Sigmoid colon (tissue), 7 donors: ENCODE data around the gene CATSPER4. TPM values are rescaled to one million over a fixed set of nuclear protein-coding genes. Genes with fewer than 3 reads are reported as not detected.

ENCODE experiments used
- DNase-seq: peaks from one replicate; pipeline ENCODE4 v3.0.0-alpha.2; 2019
- H3K27ac ChIP-seq, 4 donors: fragments of 200-600 bp; sonication (generic); one replicate each; pipeline ENCODE4 v1.5.1; 2016 to 2019; ENCODE audit warnings: mild to moderate bottlenecking in 1 of 4
- H3K27me3 ChIP-seq, 3 donors: fragments of 200-600 bp; sonication (generic); one replicate each; pipeline ENCODE4 v1.5.1; 2019; ENCODE audit warnings: mild to moderate bottlenecking in 1 of 3
- H3K36me3 ChIP-seq, 4 donors: fragments of 200-600 bp; sonication (generic); one replicate each; pipeline ENCODE4 v1.5.1; 2016 to 2019
- H3K4me1 ChIP-seq, 4 donors: fragments of 200-600 bp; sonication (generic); one replicate each; pipeline ENCODE4 v1.5.1; 2017 to 2019
- H3K4me3 ChIP-seq, 4 donors: fragments of 200-600 bp; sonication (generic); one replicate each; pipeline ENCODE4 v1.5.1; 2017 to 2019; ENCODE audit warnings: mild to moderate bottlenecking in 2 of 4, moderate library complexity in 1 of 4
- H3K9me3 ChIP-seq, 4 donors: fragments of 200-600 bp in 3 of 4; sonication (generic) in 3 of 4; one replicate each; pipeline versions ENCODE4 v1.5.1 to v1.6.1; 2013 to 2019
- EP300 ChIP-seq, 4 donors: sonication (generic); formaldehyde crosslinking; IDR thresholded peaks; one replicate each; pipeline ENCODE4 v1.6.1; 2017; ENCODE audit warnings: antibody characterized with exemption in 4 of 4
- POLR2A ChIP-seq, 2 donors: fragments of 450-650 bp; IDR thresholded peaks; one replicate each; pipeline ENCODE4 v1.6.1; 2016; ENCODE audit warnings: antibody characterized with exemption in 2 of 2, mild to moderate bottlenecking in 2 of 2, moderate library complexity in 2 of 2
- POLR2AphosphoS5 ChIP-seq, 4 donors: sonication (generic); formaldehyde crosslinking; IDR thresholded peaks; one replicate each; pipeline ENCODE4 v1.6.1; 2017; ENCODE audit warnings: antibody characterized with exemption in 4 of 4
- WGBS, 2 donors: extraction: QIAGEN DNeasy Blood & Tissue Kit; methylation state at CpG; one replicate each; pipeline ENCODE4 v1.1.7; 2013; 5-methylcytosine and 5-hydroxymethylcytosine counted together
- intact Hi-C: fragments of 100-400 bp; cut with DNase I; formaldehyde crosslinking; loops from one replicate; pipeline ENCODE4 v1.15.1; 2023
- polyA plus RNA-seq, 3 donors: library from polyadenylated mRNA; stranded (reverse); fragments of 200-250 nt; gene quantifications; one replicate each; pipeline ENCODE4 v1.2.3, GENCODE V29; 2013
- total RNA-seq, 4 donors: library from RNA; depleted of rRNA; stranded (reverse); fragments of >200 nt; gene quantifications; one replicate each; pipeline ENCODE4 v1.1.0, GENCODE V29; 2016
- TF ChIP-seq, protein P1 (sequence below), 4 experiments: fragments of 450-650 bp in 3 of 4; fragments of 200-600 bp in 1 of 4; IDR thresholded peaks; one replicate each; pipeline ENCODE4 v1.5.1; 2016 to 2019; ENCODE audit warnings: antibody characterized with exemption in 4 of 4, mild to moderate bottlenecking in 3 of 4, moderate library complexity in 2 of 4
- donor health status: healthy with polysubstance abuse.
- donor health status: Bipolar disorder and iron deficiency.
- donor health status: healthy.

Gene CATSPER4
- total and polyA plus RNA-seq, 7 donors = 0.04 TPM; not detected in 6

GRCh38 chr1:26215246-26215645 lies 24.8 kb downstream of the CATSPER4 start:
- no peak overlapping the region for H3K27ac ChIP-seq
- no peaks in the 10 kb centered on the region for H3K36me3 ChIP-seq
- DNase-seq = no peak
- TF ChIP-seq, protein P1, sequence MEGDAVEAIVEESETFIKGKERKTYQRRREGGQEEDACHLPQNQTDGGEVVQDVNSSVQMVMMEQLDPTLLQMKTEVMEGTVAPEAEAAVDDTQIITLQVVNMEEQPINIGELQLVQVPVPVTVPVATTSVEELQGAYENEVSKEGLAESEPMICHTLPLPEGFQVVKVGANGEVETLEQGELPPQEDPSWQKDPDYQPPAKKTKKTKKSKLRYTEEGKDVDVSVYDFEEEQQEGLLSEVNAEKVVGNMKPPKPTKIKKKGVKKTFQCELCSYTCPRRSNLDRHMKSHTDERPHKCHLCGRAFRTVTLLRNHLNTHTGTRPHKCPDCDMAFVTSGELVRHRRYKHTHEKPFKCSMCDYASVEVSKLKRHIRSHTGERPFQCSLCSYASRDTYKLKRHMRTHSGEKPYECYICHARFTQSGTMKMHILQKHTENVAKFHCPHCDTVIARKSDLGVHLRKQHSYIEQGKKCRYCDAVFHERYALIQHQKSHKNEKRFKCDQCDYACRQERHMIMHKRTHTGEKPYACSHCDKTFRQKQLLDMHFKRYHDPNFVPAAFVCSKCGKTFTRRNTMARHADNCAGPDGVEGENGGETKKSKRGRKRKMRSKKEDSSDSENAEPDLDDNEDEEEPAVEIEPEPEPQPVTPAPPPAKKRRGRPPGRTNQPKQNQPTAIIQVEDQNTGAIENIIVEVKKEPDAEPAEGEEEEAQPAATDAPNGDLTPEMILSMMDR (IDR thresholded peaks at IDR 0.05) = no peak
- TF ChIP-seq POLR2A (IDR thresholded peaks at IDR 0.05) = no peak
- H3K4me1 ChIP-seq = no peaks in the 10 kb centered on the region
- intact Hi-C loops = no loop called here
- WGBS, 2 donors = 52 to 55% methylated on average over 3 of the region's 3 CpGs
- no peaks in the 10 kb centered on the region for H3K9me3 ChIP-seq
- no peak overlapping the region for H3K4me3 ChIP-seq
- H3K27me3 ChIP-seq = peaks cover 0 to 3% (median 0%) of the 10 kb centered on the region in 3 donors

- DNase-seq = peak; percentile 28
- Histone ChIP-seq H3K9me3 (no peaks in the 10 kb centered on the region), H3K27ac (no peak overlapping the region), H3K4me3 (no peak overlapping the region), H3K4me1 (no peaks in the 10 kb centered on the region), H3K36me3 (no peaks in the 10 kb centered on the region), H3K27me3 (peaks cover 0 to 3% (median 0%) of the 10 kb centered on the region in 3 donors)
- TF ChIP-seq POLR2A (IDR thresholded peaks at IDR 0.05) (no peak), POLR2AphosphoS5 (IDR thresholded peaks at IDR 0.05) (no peak)
- intact Hi-C loops = no loop called here
- WGBS, 2 donors = 18 to 69% methylated on average over 11 of the region's 11 CpGs
Observed at GRCh38 chr1:26218906-26219494, 28.6 kb downstream of the CATSPER4 start.

GRCh38 chr1:26220199-26220912 lies 30.0 kb downstream of the CATSPER4 start:
- H3K4me3 ChIP-seq = no peak overlapping the region
- H3K36me3 ChIP-seq = no peaks in the 10 kb centered on the region
- H3K4me1 ChIP-seq = peaks cover 0 to 6% (median 5%) of the 10 kb centered on the region in 4 donors
- TF ChIP-seq POLR2A (IDR thresholded peaks at IDR 0.05) (no peak), EP300 (IDR thresholded peaks at IDR 0.05) (no peak), POLR2AphosphoS5 (IDR thresholded peaks at IDR 0.05) (no peak)
- TF ChIP-seq, protein P1 (IDR thresholded peaks at IDR 0.05) = no peak
- DNase-seq = peak; percentile 22
- peaks cover 0 to 12% (median 6%) of the 10 kb centered on the region in 3 donors for H3K27me3 ChIP-seq
- 74 to 82% methylated on average over 27 of the region's 27 CpGs for WGBS, 2 donors
- no peak overlapping the region for H3K27ac ChIP-seq
- intact Hi-C loops = no loop called here
- H3K9me3 ChIP-seq = no peaks in the 10 kb centered on the region

DNA sequence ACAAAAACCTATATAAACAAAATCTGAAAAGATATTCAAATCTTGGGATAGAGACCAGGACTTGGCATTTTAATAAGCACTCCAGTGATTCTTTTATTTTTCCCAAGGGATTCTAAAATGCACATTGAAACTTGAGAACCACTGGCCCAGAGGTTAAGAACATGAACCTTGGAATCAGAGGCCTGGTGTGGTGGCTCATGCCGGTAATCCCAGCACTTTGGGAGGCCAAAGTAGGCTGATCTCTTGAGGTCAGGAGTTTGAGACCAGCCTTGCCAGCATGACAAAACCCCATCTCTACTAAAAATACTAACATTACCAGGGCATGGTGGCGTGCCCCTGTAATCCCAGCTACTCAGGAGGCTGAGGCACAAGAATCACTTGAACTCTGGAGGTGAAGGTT lies 30.7 kb downstream of the CATSPER4 start:
- DNase-seq = no peak
- 78 to 95% methylated on average over 2 of the region's 2 CpGs for WGBS, 2 donors
- TF ChIP-seq POLR2A (IDR thresholded peaks at IDR 0.05) (no peak), POLR2AphosphoS5 (IDR thresholded peaks at IDR 0.05) (no peak), EP300 (IDR thresholded peaks at IDR 0.05) (no peak)
- TF ChIP-seq, protein P1 (IDR thresholded peaks at IDR 0.05) = no peak
- no peak overlapping the region for H3K4me3 ChIP-seq
- no peak overlapping the region for H3K27ac ChIP-seq
- H3K4me1 ChIP-seq = peaks cover 0 to 11% (median 10%) of the 10 kb centered on the region in 4 donors
- H3K27me3 ChIP-seq = peaks cover 2 to 19% (median 12%) of the 10 kb centered on the region in 3 donors
- H3K9me3 ChIP-seq = no peaks in the 10 kb centered on the region
- intact Hi-C loops = no loop called here
- H3K36me3 ChIP-seq = no peaks in the 10 kb centered on the region

DNA sequence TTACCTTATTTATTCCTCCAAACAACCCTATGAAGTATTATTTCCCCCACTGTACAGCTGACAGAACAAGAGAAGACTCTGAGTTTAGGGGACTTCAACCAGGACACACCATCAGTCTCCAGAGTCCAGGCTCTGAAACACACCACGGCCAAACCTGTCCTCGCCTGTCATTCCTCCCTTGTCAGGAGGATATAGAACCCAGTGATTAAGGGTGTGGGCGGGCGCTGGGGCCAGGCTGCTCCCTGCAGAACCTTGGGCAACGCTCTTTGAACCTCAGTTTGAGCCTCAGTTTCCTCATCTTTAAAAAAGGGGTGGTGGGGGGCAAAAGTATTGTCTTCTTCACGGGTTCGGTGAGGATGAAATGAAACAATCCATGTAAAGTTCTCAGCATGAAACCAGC lies 34.2 kb downstream of the CATSPER4 start:
- peak; percentile 10 for DNase-seq
- Histone ChIP-seq H3K27ac (no peak overlapping the region), H3K9me3 (no peaks in the 10 kb centered on the region), H3K36me3 (no peaks in the 10 kb centered on the region), H3K4me3 (peak overlapping the region in 1 of 4 donors; percentile 41), H3K27me3 (peaks cover 7 to 46% (median 16%) of the 10 kb centered on the region in 3 donors), H3K4me1 (peaks cover 0 to 11% (median 10%) of the 10 kb centered on the region in 4 donors)
- TF ChIP-seq EP300 (IDR thresholded peaks at IDR 0.05) = no peak
- no peak for TF ChIP-seq POLR2A (IDR thresholded peaks at IDR 0.05)
- no peak for TF ChIP-seq POLR2AphosphoS5 (IDR thresholded peaks at IDR 0.05)
- TF ChIP-seq, protein P1 (IDR thresholded peaks at IDR 0.05) = no peak
- intact Hi-C loops = no loop called here
- 67 to 82% methylated on average over 7 of the region's 7 CpGs for WGBS, 2 donors
